HFFc6 (cell line): ENCODE measurements around the gene MN1. TPM values are rescaled to one million over a fixed set of nuclear protein-coding genes. Genes with fewer than 3 reads are reported as not detected.

Experiments used
- DNase-seq: peaks from one replicate; pipeline ENCODE4 v3.0.0-alpha.2; 2018
- H3K27ac Mint-ChIP-seq: 2 replicates; pipeline ENCODE4 v1.8.0; 2020; ENCODE audit warnings: mild to moderate bottlenecking, mixed read lengths
- H3K27me3 Mint-ChIP-seq: 2 replicates; pipeline ENCODE4 v1.8.0; 2021; ENCODE audit warnings: mild to moderate bottlenecking, moderate library complexity, mixed read lengths; ENCODE audit not compliant: insufficient read depth
- H3K36me3 Mint-ChIP-seq: 2 replicates; pipeline ENCODE4 v1.8.0; 2021; ENCODE audit warnings: low read depth, mixed read lengths
- H3K4me1 Mint-ChIP-seq: 2 replicates; pipeline ENCODE4 v1.8.0; 2020; ENCODE audit warnings: low read depth, mixed read lengths
- H3K4me3 Mint-ChIP-seq: 2 replicates; pipeline ENCODE4 v1.8.0; 2020; ENCODE audit warnings: mild to moderate bottlenecking, moderate library complexity, mixed read lengths
- H3K9me3 Mint-ChIP-seq: 2 replicates; pipeline ENCODE4 v1.8.0; 2020; ENCODE audit warnings: mild to moderate bottlenecking, mixed read lengths
- total RNA-seq, 6 experiments: library from RNA; stranded (reverse); fragmentation: NEBNext Ultra II Directional; extraction: Animal tissue kit (Norgen Biotek cat#: 25700); gene quantifications; 2 replicates in 1 of 6; 3 replicates in 5 of 6; pipeline ENCODE4 v1.2.3, GENCODE V29; 2021
- TF ChIP-seq, protein P1 (sequence below): fragments of 200-600 bp; sonication (generic); IDR thresholded peaks from 2 replicates; pipeline ENCODE4 v1.5.0; 2021; ENCODE audit warnings: antibody characterized with exemption, mild to moderate bottlenecking

MN1 gene
- total RNA-seq, 6 experiments from 2014 or later = 0.09 to 0.14 (median 0.12) TPM

DNA sequence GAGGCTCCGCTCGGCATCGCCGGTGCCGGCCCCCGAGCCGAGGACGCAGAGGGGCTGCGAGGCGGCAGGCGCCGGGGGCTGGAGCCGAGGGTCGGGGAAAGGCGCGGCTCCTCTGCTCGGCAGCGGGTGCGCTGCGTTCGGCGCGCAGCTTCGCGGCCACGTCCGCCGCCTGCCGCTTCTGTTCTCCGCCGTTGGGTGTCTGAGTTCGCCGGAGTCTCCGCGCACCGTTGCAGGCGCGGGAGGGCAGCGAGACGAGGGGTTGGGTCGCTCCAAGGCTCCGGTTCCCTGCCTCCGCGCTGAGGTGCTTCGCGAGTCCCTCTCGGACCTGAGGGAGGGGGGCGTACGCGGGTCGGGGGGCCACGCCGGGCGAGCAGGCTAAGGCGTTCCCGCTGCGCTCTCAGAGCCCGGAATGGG, 347 bp downstream of the MN1 start:
- H3K27me3 Mint-ChIP-seq = peaks cover 10% of the 10 kb centered on the region
- no peak for DNase-seq

DNA sequence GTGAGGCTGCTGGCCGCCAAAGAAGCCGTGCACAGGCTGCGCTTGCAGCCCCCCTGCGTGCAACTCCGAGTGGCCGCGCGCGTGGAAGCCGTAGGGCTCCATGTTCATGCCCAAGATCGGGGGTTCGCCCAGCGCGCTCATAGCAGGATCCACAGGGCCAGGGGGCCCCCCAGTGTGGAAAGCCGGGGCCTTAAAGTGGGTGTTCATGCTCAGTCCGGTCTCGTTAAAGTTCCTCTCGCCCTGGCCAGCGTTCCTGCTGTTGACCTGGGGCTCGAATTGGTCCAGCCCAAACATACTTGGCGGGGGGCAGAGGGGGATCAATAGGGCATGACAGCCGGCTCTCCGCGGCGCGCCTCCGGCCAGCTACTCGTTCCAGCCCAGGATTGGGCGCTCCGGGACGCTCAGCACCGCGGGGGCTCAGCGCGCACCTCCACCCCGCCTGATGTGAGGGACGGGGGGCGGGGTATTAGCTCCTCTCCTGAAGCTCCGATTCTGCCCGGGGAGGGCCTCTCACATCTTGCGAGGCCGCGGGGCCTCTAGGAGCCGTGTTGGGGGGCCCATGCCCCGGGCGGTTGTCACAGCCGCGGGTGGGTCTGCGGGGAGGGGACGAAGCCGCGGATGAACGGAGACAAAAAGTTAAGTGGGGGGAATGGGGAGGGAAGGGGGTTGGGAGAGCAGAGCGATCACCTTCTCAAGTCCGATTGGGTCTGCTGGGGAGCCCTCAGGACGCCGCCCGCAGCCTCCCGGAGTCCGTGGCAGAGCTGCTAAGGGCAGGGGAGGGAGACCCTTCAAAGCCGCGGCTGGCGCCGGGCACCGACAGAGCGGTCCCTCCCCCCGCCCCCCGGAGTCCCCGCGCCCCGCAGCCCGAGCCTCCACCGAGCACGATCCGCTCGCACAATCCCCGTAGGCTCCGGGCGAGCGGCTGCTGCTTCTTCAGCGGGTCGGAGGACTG, 1.0 kb downstream of the MN1 start:
- peak overlapping the region; percentile 13; the same call in 1 of the 2 replicates for H3K4me3 Mint-ChIP-seq
- no peak for DNase-seq
- H3K36me3 Mint-ChIP-seq = no peaks in the 10 kb centered on the region
- TF ChIP-seq, protein P1, sequence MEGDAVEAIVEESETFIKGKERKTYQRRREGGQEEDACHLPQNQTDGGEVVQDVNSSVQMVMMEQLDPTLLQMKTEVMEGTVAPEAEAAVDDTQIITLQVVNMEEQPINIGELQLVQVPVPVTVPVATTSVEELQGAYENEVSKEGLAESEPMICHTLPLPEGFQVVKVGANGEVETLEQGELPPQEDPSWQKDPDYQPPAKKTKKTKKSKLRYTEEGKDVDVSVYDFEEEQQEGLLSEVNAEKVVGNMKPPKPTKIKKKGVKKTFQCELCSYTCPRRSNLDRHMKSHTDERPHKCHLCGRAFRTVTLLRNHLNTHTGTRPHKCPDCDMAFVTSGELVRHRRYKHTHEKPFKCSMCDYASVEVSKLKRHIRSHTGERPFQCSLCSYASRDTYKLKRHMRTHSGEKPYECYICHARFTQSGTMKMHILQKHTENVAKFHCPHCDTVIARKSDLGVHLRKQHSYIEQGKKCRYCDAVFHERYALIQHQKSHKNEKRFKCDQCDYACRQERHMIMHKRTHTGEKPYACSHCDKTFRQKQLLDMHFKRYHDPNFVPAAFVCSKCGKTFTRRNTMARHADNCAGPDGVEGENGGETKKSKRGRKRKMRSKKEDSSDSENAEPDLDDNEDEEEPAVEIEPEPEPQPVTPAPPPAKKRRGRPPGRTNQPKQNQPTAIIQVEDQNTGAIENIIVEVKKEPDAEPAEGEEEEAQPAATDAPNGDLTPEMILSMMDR = no peak
- H3K4me1 Mint-ChIP-seq = peaks cover 5% of the 10 kb centered on the region; the same call in 1 of the 2 replicates
- H3K27me3 Mint-ChIP-seq = peaks cover 12% of the 10 kb centered on the region
- no peaks in the 10 kb centered on the region for H3K9me3 Mint-ChIP-seq
- H3K27ac Mint-ChIP-seq = no peak overlapping the region

More for the DNA sequence above, 347 bp downstream of the MN1 start:
- peak overlapping the region; percentile 71 for H3K4me3 Mint-ChIP-seq
- TF ChIP-seq, protein P1 = no peak
- H3K27ac Mint-ChIP-seq = no peak overlapping the region
- H3K36me3 Mint-ChIP-seq = no peaks in the 10 kb centered on the region
- H3K9me3 Mint-ChIP-seq = no peaks in the 10 kb centered on the region
- H3K4me1 Mint-ChIP-seq = peaks cover 5% of the 10 kb centered on the region; the same call in 1 of the 2 replicates

DNA sequence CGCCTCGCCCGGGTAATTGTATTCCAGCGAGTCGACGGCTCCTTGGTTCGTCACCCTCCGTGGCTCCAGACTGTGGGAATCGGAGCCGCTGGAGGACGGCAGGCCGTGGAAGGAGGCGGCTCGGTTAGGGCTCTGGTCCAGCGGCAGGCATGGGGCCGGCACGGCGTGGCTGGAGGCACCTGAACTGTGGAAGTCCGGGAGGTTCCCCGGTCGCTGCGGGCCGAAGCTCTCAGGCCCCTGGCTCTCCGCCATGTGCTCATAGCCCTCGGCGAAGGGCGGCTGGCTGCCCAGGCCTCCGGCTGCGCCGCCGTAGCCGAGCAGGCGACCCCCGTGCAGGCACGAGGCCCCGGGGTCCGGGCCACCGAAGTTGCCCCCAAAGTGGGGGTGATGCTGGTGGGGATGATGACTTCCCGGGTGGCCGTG, 1.7 kb downstream of the MN1 start:
- TF ChIP-seq, protein P1 = no peak
- Mint-ChIP-seq H3K4me1 (peaks cover 5% of the 10 kb centered on the region; the same call in 1 of the 2 replicates), H3K27ac (no peak overlapping the region), H3K36me3 (no peaks in the 10 kb centered on the region), H3K27me3 (peaks cover 11% of the 10 kb centered on the region), H3K9me3 (no peaks in the 10 kb centered on the region), H3K4me3 (no peak overlapping the region)
- DNase-seq = no peak

DNA sequence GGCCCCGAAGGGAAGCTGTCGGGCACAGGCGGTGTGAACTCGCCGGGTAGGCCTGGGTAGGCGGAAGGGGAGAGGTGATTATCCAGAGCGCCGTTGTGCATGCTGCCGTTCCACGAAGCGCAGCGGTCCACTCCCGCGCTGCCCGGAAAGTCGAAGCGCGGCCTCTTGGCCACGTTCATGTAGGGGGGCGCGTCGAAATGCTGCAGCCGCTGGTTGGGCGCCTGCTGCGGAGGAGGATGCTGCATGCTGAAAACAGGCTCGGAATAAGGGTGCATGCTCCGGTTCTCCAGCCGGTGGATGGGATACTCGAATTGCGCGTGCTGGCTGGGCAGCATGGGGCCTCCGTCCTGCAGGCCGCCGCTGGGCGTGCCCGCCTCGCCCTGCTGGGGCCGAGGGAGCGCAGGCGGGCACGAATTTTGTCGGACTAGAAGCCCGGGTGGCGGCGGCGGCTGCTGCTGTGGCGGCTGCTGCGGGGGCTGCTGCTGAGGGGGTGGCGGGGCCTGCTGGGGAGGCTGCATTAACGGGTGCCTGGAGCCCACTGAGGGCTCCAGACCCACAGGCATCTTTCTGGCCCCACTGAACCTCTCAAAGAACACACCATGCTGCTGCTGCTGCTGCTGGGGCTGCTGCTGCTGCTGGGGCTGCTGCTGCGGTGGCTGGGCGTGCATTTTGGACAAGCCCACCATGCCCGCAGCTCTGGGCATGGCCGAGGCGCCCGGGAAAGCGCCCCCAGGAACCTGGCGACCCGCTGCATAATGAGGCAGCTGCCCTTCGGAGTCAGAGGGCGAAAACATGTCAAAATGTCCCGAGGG, 2.3 kb downstream of the MN1 start:
- no peak for DNase-seq
- Mint-ChIP-seq H3K9me3 (no peaks in the 10 kb centered on the region), H3K4me3 (no peak overlapping the region), H3K36me3 (no peaks in the 10 kb centered on the region), H3K27me3 (peaks cover 11% of the 10 kb centered on the region), H3K4me1 (no peaks in the 10 kb centered on the region; the same call in 1 of the 2 replicates), H3K27ac (no peak overlapping the region)
- TF ChIP-seq, protein P1 = no peak

DNA sequence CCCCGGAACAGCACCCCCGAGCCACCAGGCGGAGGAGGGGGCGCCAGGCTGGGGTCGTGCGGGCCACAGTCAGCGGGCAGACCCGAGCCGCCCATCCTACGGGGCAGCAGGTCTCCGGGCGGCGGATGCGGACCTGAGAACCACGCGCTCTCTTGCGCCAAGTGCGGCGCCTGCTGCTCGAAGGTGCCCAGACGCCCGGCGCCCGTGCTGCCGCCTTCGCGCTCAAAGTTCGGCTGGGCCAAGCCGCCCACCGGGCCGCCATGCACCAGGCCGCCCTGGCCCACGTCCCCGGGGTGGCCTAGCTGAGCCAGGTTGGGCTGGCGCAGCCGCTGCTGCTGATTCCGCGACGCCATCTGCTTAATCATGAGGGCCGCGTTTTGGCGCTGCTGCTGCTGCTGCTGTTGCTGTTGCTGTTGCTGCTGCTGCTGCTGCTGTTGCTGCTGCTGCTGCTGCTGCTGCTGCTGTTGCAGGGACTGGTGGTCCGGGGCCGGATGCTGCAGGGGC, 3.0 kb downstream of the MN1 start:
- DNase-seq = no peak
- Mint-ChIP-seq H3K4me3 (no peak overlapping the region), H3K9me3 (no peaks in the 10 kb centered on the region), H3K27ac (no peak overlapping the region), H3K27me3 (peaks cover 11% of the 10 kb centered on the region), H3K36me3 (no peaks in the 10 kb centered on the region), H3K4me1 (no peaks in the 10 kb centered on the region; the same call in 1 of the 2 replicates)
- TF ChIP-seq, protein P1 = no peak
